Activated naive CD8-positive, alpha-beta T cell treated with anti-CD3 and anti-CD28 coated beads, Interleukin-2, amount 10 ng/mL, durations not matched to agents 7 days and 5 days (primary cell): ENCODE measurements around the gene IWS1. TPM values are rescaled to one million over a fixed set of nuclear protein-coding genes. Genes with fewer than 3 reads are reported as not detected.
A peak's percentile ranks its signal among the peaks of the same experiment; 100 is the strongest.
"Not testable (repeated sequence)": the region's sequence is repeated elsewhere in the genome, so short reads cannot be mapped to it uniquely, and the experiment has no call there.

Source experiments
- ATAC-seq: fragments of 150-1000 bp; cut with Tn5 transposase; one replicate; pipeline ENCODE4 v1.10.0; 2021; ENCODE audit warnings: low read depth, moderate library complexity
- POLR2A ChIA-PET: fragments of 350-600 bp; sonication (Branson Sonifier 250); formaldehyde crosslinking; loops from one replicate; lab custom pipeline; 2021; ENCODE audit warnings: antibody characterized with exemption; lab: Charles Lee
- DNase-seq: peaks from one replicate; pipeline ENCODE4 v3.0.0; 2021
- H3K27ac Mint-ChIP-seq: one replicate; pipeline ENCODE4 v1.8.0; 2022; ENCODE audit warnings: mild to moderate bottlenecking, mixed read lengths
- H3K27me3 Mint-ChIP-seq: one replicate; pipeline ENCODE4 v1.8.0; 2022; ENCODE audit warnings: mild to moderate bottlenecking, moderate library complexity, mixed read lengths
- H3K36me3 Mint-ChIP-seq: one replicate; pipeline ENCODE4 v1.8.0; 2021; ENCODE audit warnings: mild to moderate bottlenecking, mixed read lengths
- H3K4me1 Mint-ChIP-seq: one replicate; pipeline ENCODE4 v1.8.0; 2021; ENCODE audit warnings: mixed read lengths
- H3K4me3 Mint-ChIP-seq: one replicate; pipeline ENCODE4 v1.8.0; 2022; ENCODE audit warnings: mild to moderate bottlenecking, moderate library complexity, mixed read lengths
- H3K9me3 Mint-ChIP-seq: one replicate; pipeline ENCODE4 v1.8.0; 2021; ENCODE audit warnings: mixed read lengths
- total RNA-seq, 2 experiments: library from RNA; stranded (reverse); gene quantifications; one replicate each; pipeline ENCODE4 v1.2.3, GENCODE V29; 2021

The IWS1 gene
- 10 to 100 TPM; 53.1 to 59.6 TPM for total RNA-seq

- ATAC-seq (peak; percentile 91), DNase-seq (peak; percentile 91)
- Mint-ChIP-seq H3K4me1 (peaks cover 22% of the 10 kb centered on the region), H3K27ac (peak within 1 kb of the TSS; percentile 92), H3K4me3 (peak within 1 kb of the TSS; percentile 96), H3K9me3 (peaks cover 6% of the 10 kb centered on the region), H3K27me3 (peaks cover 6% of the 10 kb centered on the region), H3K36me3 (peaks cover 11% of the 10 kb centered on the region)
- POLR2A ChIA-PET: interaction anchor here (0.7 to 2.8 kb wide), 18 partner anchors 11 to 502 kb away, joined by 3 to 27 read pairs (median 3); partner anchors contain the start of genes ERCC3, SAP130 and SFT2D3
Measured at GRCh38 chr2:127526132-127527000, at the start of gene IWS1. TSS of gene IWS1 (minus strand) at chr2:127526489. CDS start at chr2:127526208, 281 bp downstream.

DNA sequence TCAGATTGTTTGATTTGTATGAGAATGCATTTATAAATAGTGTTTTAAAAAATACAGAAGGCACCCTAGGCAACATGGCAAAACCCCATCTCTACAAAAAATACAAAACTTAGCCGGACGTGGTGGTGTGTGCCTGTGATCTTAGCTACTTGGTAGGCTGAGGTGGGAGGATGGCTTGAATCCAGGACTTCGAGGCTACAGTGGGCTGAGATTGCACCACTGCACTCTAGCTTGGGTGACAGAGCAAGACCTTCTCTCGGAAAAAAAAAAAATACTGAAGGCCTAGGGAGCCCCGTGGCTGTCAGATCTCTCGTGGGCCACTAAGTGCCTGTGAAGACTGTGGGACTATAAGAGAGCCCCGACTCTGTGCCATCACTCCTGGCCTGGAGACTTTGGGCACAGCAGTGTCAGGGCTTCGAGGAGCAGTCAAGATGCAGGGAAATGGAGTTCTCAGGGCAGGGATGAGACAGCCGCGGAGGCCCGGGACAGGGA lies 49.7 kb upstream of the IWS1 start:
- Mint-ChIP-seq H3K4me1 (peaks cover 29% of the 10 kb centered on the region), H3K27me3 (peaks cover 3% of the 10 kb centered on the region), H3K36me3 (peaks cover 3% of the 10 kb centered on the region), H3K27ac (peak overlapping the region; percentile 72), H3K4me3 (peak overlapping the region; percentile 10), H3K9me3 (no peaks in the 10 kb centered on the region)
- DNase-seq (peak; percentile 17), ATAC-seq (peak; percentile 48)
- POLR2A ChIA-PET: interaction anchor here (0.7 to 2.7 kb wide), 6 partner anchors 9 to 410 kb away, joined by 3 to 19 read pairs (median 4); partner anchors contain the start of gene IWS1

DNA sequence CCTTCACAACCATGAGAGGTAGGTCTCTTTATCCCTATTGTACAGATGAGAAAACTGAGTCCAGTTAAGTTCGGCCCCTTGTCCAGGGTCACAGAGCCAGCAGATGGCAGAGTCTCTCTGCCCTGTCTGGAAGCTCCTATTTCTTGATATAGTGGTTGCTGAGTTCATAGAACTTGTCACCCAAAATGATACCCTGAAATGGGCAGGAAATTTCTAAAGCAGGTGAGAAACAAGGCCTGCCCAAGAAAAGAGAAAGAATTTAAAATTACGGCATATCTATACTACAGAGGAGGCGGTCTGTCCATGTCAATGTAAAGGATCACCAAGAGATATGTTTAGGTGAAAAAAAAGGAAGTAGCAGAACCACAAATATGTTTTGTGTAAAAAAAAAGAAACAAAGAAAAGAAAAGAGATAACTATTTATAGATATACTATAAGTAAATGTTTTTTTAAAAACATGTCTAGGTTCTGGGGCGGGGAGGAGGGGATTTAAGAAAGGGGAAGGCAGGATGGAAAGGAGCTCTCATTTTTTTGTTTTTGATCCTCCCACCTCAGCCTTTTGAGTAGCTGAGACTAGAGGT lies 49.0 kb upstream of the IWS1 start:
- Mint-ChIP-seq H3K4me1 (peaks cover 26% of the 10 kb centered on the region), H3K27me3 (peaks cover 3% of the 10 kb centered on the region), H3K36me3 (peaks cover 3% of the 10 kb centered on the region), H3K9me3 (no peaks in the 10 kb centered on the region), H3K4me3 (peak overlapping the region; percentile 10), H3K27ac (peak overlapping the region; percentile 72)
- POLR2A ChIA-PET: interaction anchor here (0.7 to 2.7 kb wide), 6 partner anchors 9 to 410 kb away, joined by 3 to 19 read pairs (median 4); no protein-coding TSS in a partner anchor
- ATAC-seq: peak; percentile 66
- DNase-seq: no peak

- H3K4me1 Mint-ChIP-seq: peaks cover 25% of the 10 kb centered on the region
- peak; percentile 43 for ATAC-seq
- peaks cover 3% of the 10 kb centered on the region for H3K36me3 Mint-ChIP-seq
- no peaks in the 10 kb centered on the region for H3K9me3 Mint-ChIP-seq
- POLR2A ChIA-PET: interaction anchor here (1.4 to 2.7 kb wide), 3 partner anchors 11 to 127 kb away, joined by 5 to 19 read pairs (median 5); no protein-coding TSS in a partner anchor
- H3K27ac Mint-ChIP-seq: peak overlapping the region; percentile 72
- H3K4me3 Mint-ChIP-seq: no peak overlapping the region
- no peak for DNase-seq
- H3K27me3 Mint-ChIP-seq: peaks cover 3% of the 10 kb centered on the region
Measured at GRCh38 chr2:127574656-127575055, 48.4 kb upstream of the IWS1 start.

- POLR2A ChIA-PET: no interaction called here
- no peak overlapping the region for H3K4me3 Mint-ChIP-seq
- DNase-seq: no peak
- peaks cover 3% of the 10 kb centered on the region for H3K27me3 Mint-ChIP-seq
- peaks cover 3% of the 10 kb centered on the region for H3K36me3 Mint-ChIP-seq
- H3K27ac Mint-ChIP-seq: no peak overlapping the region
- ATAC-seq: no peak
- no peaks in the 10 kb centered on the region for H3K9me3 Mint-ChIP-seq
- peaks cover 25% of the 10 kb centered on the region for H3K4me1 Mint-ChIP-seq
Measured at GRCh38 chr2:127573771-127574170, 47.5 kb upstream of the IWS1 start.

DNA sequence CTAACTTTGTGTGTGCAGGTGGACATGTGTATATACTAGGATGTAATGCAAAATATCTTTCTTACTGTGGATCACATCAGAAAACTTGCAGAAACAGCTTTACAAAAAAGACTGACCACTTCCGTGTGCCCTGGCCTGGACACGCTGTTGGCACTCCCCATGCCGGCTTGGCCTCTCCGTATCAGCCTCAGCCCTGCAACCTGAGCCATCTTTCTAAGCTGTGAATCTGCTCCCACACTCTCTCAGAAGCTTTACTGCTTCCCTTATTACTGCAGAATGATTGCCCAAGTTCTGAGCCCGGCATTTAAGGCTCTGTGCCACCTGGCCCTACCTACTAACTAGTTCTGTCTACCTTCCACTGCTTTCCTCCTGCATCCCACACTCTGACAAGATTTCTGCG lies 47.0 kb upstream of the IWS1 start:
- H3K27me3 Mint-ChIP-seq: peaks cover 3% of the 10 kb centered on the region
- no peak overlapping the region for H3K4me3 Mint-ChIP-seq
- DNase-seq (no peak), ATAC-seq (no peak)
- no peak overlapping the region for H3K27ac Mint-ChIP-seq
- peaks cover 25% of the 10 kb centered on the region for H3K4me1 Mint-ChIP-seq
- POLR2A ChIA-PET: no interaction called here
- H3K36me3 Mint-ChIP-seq: peaks cover 3% of the 10 kb centered on the region
- H3K9me3 Mint-ChIP-seq: no peaks in the 10 kb centered on the region

DNA sequence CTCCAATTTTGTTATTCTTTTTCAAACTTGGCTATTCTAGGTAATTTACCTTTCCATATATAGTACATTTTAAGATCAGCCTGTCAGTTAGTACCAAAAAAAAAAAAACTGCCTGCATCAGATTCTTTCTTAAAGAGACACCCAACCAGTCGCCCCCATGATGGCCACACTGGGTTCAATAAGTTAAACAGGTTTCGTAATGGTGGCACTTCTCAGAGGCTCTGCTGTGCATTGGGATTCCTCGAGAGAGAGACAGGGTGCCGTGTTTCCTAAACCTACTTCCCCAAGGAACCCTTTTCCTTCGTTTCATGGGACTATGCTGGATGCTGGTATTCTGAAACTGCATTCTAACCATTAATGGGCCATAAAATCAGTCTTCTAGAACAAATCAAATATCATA lies 46.6 kb upstream of the IWS1 start:
- no peaks in the 10 kb centered on the region for H3K9me3 Mint-ChIP-seq
- H3K27me3 Mint-ChIP-seq: no peaks in the 10 kb centered on the region
- H3K4me3 Mint-ChIP-seq: no peak overlapping the region
- POLR2A ChIA-PET: no interaction called here
- no peak for ATAC-seq
- no peak for DNase-seq
- H3K36me3 Mint-ChIP-seq: peaks cover 3% of the 10 kb centered on the region
- no peak overlapping the region for H3K27ac Mint-ChIP-seq
- peaks cover 23% of the 10 kb centered on the region for H3K4me1 Mint-ChIP-seq

DNA sequence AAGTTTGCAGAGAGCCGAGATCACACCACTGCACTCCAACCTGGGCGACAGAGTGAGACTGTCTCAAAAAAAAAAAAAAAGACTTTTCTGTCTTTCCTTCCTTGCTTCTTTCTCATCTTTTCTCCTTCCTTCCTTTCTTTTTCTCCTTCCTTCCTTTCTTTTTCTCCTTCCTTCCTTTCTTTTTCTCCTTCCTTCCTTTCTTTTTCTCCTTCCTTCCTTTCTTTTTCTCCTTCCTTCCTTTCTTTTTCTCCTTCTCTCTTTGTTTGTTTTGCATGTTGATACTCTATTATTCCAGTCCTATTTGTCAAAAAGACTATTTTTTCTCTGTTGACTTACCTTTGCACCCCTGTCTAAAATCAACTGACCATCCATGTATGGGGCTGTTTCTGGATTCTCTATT lies 46.1 kb upstream of the IWS1 start:
- H3K27ac Mint-ChIP-seq, POLR2A ChIA-PET: not testable (repeated sequence)

GRCh38 chr2:127570282-127571250 lies 44.3 kb upstream of the IWS1 start:
- no peaks in the 10 kb centered on the region for H3K9me3 Mint-ChIP-seq
- ATAC-seq (no peak), DNase-seq (no peak)
- peaks cover 15% of the 10 kb centered on the region for H3K4me1 Mint-ChIP-seq
- no peak overlapping the region for H3K27ac Mint-ChIP-seq
- no peak overlapping the region for H3K4me3 Mint-ChIP-seq
- peaks cover 3% of the 10 kb centered on the region for H3K36me3 Mint-ChIP-seq
- POLR2A ChIA-PET: no interaction called here
- no peaks in the 10 kb centered on the region for H3K27me3 Mint-ChIP-seq

More for the DNA sequence above, 46.1 kb upstream of the IWS1 start:
- DNase-seq, H3K4me3 Mint-ChIP-seq, H3K27me3 Mint-ChIP-seq, H3K36me3 Mint-ChIP-seq, ATAC-seq, H3K9me3 Mint-ChIP-seq: not testable (repeated sequence)
- H3K4me1 Mint-ChIP-seq: peaks cover 23% of the 10 kb centered on the region

DNA sequence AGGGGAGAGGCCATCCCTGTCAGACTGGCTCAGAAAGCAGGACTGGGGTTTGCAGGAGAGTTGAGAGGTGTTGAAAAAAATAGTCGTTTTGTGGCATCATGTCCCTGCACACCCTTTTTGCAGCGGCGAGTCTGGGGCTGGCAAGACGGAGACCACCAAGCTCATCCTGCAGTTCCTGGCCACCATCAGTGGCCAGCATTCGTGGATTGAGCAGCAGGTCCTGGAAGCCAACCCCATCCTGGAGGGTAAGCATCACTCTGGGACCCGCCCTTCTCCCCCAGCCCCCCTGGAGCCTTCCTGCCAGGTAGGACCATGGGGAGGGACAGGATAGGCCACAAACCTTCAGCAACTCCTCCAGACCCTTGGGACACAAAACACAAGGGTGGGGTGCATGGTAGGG lies 43.4 kb upstream of the IWS1 start:
- DNase-seq (no peak), ATAC-seq (no peak)
- no peaks in the 10 kb centered on the region for H3K27me3 Mint-ChIP-seq
- POLR2A ChIA-PET: no interaction called here
- H3K4me1 Mint-ChIP-seq: peaks cover 9% of the 10 kb centered on the region
- no peak overlapping the region for H3K4me3 Mint-ChIP-seq
- no peak overlapping the region for H3K27ac Mint-ChIP-seq
- H3K9me3 Mint-ChIP-seq: no peaks in the 10 kb centered on the region
- H3K36me3 Mint-ChIP-seq: peaks cover 3% of the 10 kb centered on the region

GRCh38 chr2:127568128-127568527 lies 41.8 kb upstream of the IWS1 start:
- no peak for ATAC-seq

DNA sequence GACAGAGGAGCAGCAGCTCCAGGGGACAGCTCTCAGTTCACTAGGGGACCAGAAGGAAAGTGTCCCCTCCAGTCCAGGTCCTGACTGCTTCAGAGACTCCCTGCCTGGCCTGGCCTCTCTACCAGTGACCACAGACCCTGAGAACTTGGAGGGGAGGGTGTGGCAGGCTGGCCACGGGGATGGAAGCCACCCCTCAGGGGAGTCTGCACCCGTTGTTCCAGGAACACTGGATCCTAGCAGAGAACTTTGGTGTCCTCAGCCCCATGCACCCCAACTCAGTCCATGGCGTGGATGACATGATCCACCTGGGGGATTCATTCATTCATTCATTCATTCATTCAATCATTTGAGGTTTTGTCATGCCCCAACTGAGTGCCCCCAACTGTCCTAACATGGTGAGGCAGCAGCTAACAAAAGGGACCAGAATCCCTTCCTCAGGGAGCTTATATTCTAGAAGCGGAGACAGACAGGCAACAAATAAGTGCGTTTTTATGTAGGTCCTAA lies 41.1 kb upstream of the IWS1 start:
- no peak for DNase-seq
- Mint-ChIP-seq H3K27ac (no peak overlapping the region), H3K4me1 (peaks cover 21% of the 10 kb centered on the region), H3K4me3 (no peak overlapping the region), H3K27me3 (no peaks in the 10 kb centered on the region), H3K36me3 (peaks cover 5% of the 10 kb centered on the region), H3K9me3 (peaks cover 4% of the 10 kb centered on the region)
- POLR2A ChIA-PET: interaction anchor here (1.1 to 1.4 kb wide), 2 partner anchors 8 to 41 kb away, joined by 3 to 4 read pairs; no protein-coding TSS in a partner anchor
- no peak for ATAC-seq

More at GRCh38 chr2:127568128-127568527, 41.8 kb upstream of the IWS1 start:
- POLR2A ChIA-PET: interaction anchor here (1.1 kb wide), 1 partner anchor 41 kb away, joined by 3 read pairs; no protein-coding TSS in a partner anchor
- Mint-ChIP-seq H3K36me3 (peaks cover 2% of the 10 kb centered on the region), H3K27ac (no peak overlapping the region), H3K4me1 (peaks cover 20% of the 10 kb centered on the region), H3K9me3 (peaks cover under 1% of the 10 kb centered on the region), H3K27me3 (no peaks in the 10 kb centered on the region), H3K4me3 (no peak overlapping the region)
- no peak for DNase-seq
